ENCODE measurements around the gene DMRTA2. TPM values are rescaled to one million over a fixed set of nuclear protein-coding genes. Genes with fewer than 3 reads are reported as not detected.

The DMRTA2 gene
- total and polyA plus RNA-seq, 2 donors (not counting 1 experiment from before 2014, with no cell fraction given), result not detected

DNA sequence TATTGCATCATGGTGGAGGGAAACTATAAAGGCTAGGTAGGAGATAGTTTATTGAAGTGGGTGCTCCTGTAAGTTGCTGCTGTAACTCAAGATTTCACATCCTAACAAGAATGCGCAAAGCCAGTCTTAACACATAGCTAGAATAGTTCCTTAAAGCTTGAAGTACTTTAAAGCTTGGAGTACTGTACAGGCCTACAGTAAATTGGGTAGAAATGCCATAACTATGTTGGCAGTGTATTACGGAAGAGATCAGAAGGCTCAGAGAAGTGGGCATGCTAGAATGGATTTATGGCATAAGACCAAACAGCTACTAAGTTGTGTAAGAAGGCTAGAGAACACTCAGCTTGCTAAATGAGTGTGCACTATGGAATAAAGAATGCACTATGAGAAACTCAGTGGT lies 44.5 kb downstream of the DMRTA2 start:
- no peak overlapping the region for H3K27ac Mint-ChIP-seq
- ATAC-seq (ENCODE audit: low read depth), result no peak

DNA sequence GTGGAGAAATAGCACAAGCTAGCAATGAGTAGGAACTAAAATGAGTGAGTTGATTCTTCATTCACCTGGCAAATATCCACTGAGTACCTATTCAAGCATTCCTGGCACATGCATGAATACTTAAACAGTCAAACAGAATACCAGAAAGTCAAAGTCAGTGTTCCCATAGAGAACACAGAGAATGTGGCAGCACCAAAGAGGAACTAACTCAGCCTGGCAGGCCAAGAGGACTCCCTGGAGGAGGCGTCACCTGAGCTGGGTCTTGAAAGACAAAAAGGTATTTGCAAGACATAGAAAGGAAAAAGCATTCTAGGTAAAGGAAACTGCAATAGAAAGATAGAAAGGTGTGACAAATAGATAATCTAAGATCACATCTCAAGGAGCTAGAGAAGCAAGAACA lies 49.7 kb downstream of the DMRTA2 start:
- Histone ChIP-seq H4K20me1 (ENCODE audit: control insufficient read depth, insufficient read depth, low read length, poor library complexity, severe bottlenecking) (no peaks in the 10 kb centered on the region), H3K9ac (ENCODE audit: low read length) (no peak overlapping the region), H3K27ac (ENCODE audit: low read length in 2 of 2) (no peak overlapping the region), H3K4me1 (ENCODE audit: control insufficient read depth in 2 of 2, insufficient read depth in 2 of 2, low read length in 2 of 2) (no peaks in the 10 kb centered on the region), H3K9me3 (ENCODE audit: control extremely low read depth in 1 of 3, control insufficient read depth in 2 of 3, insufficient read depth in 1 of 3, low read length in 2 of 3) (peaks cover 0 to 5% (median 0%) of the 10 kb centered on the region in 3 donors), H3K27me3 (replicated peaks in 1 of 4; ENCODE audit: control extremely low read depth in 1 of 4, control insufficient read depth in 3 of 4, insufficient read depth in 4 of 4, low read length in 3 of 4) (peaks cover 0 to 11% (median under 1%) of the 10 kb centered on the region in 4 experiments), H3K4me3 (ENCODE audit: control extremely low read depth in 1 of 5, extremely low read depth in 1 of 5, insufficient read depth in 1 of 5, low read depth in 2 of 5, low read length in 4 of 5) (no peak overlapping the region), H3K36me3 (replicated peaks in 1 of 2; ENCODE audit: control extremely low read depth in 1 of 2, control insufficient read depth in 1 of 2, extremely low read depth in 1 of 2, insufficient read depth in 2 of 2, low read length in 1 of 2) (no peaks in the 10 kb centered on the region), H2AFZ (ENCODE audit: insufficient read depth, low read depth, low read length, poor library complexity, severe bottlenecking) (no peak overlapping the region), H3K79me2 (ENCODE audit: control insufficient read depth, insufficient read depth, low read length) (no peaks in the 10 kb centered on the region), H3K4me2 (replicated peaks; ENCODE audit: low read depth, low read length, poor library complexity, severe bottlenecking) (no peak overlapping the region)
- H3K9me3 Mint-ChIP-seq (ENCODE audit: insufficient read depth), result peaks cover 2% of the 10 kb centered on the region
- peaks cover 33% of the 10 kb centered on the region for H3K27me3 Mint-ChIP-seq
- POLR2A ChIA-PET, result no interaction called here
- no CpG with 5 or more reads among the region's 1 CpG for WGBS (ENCODE audit: insufficient coverage)
- no peaks in the 10 kb centered on the region for H3K4me1 Mint-ChIP-seq
- ATAC-seq (ENCODE audit: low read depth), result no peak
- no peak for DNase-seq
- CTCF ChIA-PET, result interaction anchor here (0.7 to 1.8 kb wide), 2 partner anchors 15 to 25 kb away, joined by 3 to 4 read pairs; no protein-coding TSS in a partner anchor
- no peak overlapping the region for H3K27ac Mint-ChIP-seq
- TF ChIP-seq, protein P1, sequence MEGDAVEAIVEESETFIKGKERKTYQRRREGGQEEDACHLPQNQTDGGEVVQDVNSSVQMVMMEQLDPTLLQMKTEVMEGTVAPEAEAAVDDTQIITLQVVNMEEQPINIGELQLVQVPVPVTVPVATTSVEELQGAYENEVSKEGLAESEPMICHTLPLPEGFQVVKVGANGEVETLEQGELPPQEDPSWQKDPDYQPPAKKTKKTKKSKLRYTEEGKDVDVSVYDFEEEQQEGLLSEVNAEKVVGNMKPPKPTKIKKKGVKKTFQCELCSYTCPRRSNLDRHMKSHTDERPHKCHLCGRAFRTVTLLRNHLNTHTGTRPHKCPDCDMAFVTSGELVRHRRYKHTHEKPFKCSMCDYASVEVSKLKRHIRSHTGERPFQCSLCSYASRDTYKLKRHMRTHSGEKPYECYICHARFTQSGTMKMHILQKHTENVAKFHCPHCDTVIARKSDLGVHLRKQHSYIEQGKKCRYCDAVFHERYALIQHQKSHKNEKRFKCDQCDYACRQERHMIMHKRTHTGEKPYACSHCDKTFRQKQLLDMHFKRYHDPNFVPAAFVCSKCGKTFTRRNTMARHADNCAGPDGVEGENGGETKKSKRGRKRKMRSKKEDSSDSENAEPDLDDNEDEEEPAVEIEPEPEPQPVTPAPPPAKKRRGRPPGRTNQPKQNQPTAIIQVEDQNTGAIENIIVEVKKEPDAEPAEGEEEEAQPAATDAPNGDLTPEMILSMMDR (IDR thresholded peaks at IDR 0.05), result no peak
- intact Hi-C loops (cut with micrococcal nuclease), result no loop called here
- no peak overlapping the region for H3K4me3 Mint-ChIP-seq

More for the DNA sequence above, 44.5 kb downstream of the DMRTA2 start:
- Mint-ChIP-seq H3K4me1 (no peaks in the 10 kb centered on the region), H3K4me3 (no peak overlapping the region), H3K27me3 (peaks cover under 1% of the 10 kb centered on the region), H3K9me3 (ENCODE audit: insufficient read depth) (peaks cover 2% of the 10 kb centered on the region)
- no peak overlapping the region for H3K4me3 ChIP-seq (ENCODE audit: control extremely low read depth in 1 of 5, extremely low read depth in 1 of 5, insufficient read depth in 1 of 5, low read depth in 2 of 5, low read length in 4 of 5)
- H3K36me3 ChIP-seq (replicated peaks in 1 of 2; ENCODE audit: control extremely low read depth in 1 of 2, control insufficient read depth in 1 of 2, extremely low read depth in 1 of 2, insufficient read depth in 2 of 2, low read length in 1 of 2), result no peaks in the 10 kb centered on the region
- CTCF ChIA-PET, result no interaction called here
- H3K79me2 ChIP-seq (ENCODE audit: control insufficient read depth, insufficient read depth, low read length), result no peaks in the 10 kb centered on the region
- no peak overlapping the region for H2AFZ ChIP-seq (ENCODE audit: insufficient read depth, low read depth, low read length, poor library complexity, severe bottlenecking)
- 94% methylated on average over 1 of the region's 2 CpGs for WGBS (ENCODE audit: insufficient coverage)
- H3K4me2 ChIP-seq (replicated peaks; ENCODE audit: low read depth, low read length, poor library complexity, severe bottlenecking), result no peak overlapping the region
- H3K4me1 ChIP-seq (ENCODE audit: control insufficient read depth in 2 of 2, insufficient read depth in 2 of 2, low read length in 2 of 2), result no peaks in the 10 kb centered on the region
- intact Hi-C loops (cut with micrococcal nuclease), result no loop called here
- no peak overlapping the region for H3K27ac ChIP-seq (ENCODE audit: low read length in 2 of 2)
- no peak for DNase-seq
- POLR2A ChIA-PET, result no interaction called here
- H4K20me1 ChIP-seq (ENCODE audit: control insufficient read depth, insufficient read depth, low read length, poor library complexity, severe bottlenecking), result no peaks in the 10 kb centered on the region
- H3K9me3 ChIP-seq (ENCODE audit: control extremely low read depth in 1 of 3, control insufficient read depth in 2 of 3, insufficient read depth in 1 of 3, low read length in 2 of 3), result no peaks in the 10 kb centered on the region
- TF ChIP-seq, protein P1 (IDR thresholded peaks at IDR 0.05), result no peak
- TF ChIP-seq EZH2 (IDR thresholded peaks at IDR 0.05; ENCODE audit: borderline replicate concordance, insufficient read depth, low read depth, low read length, poor library complexity, severe bottlenecking), result no peak
- H3K27me3 ChIP-seq (replicated peaks in 1 of 4; ENCODE audit: control extremely low read depth in 1 of 4, control insufficient read depth in 3 of 4, insufficient read depth in 4 of 4, low read length in 3 of 4), result peaks cover 0 to 3% (median 0%) of the 10 kb centered on the region in 4 experiments
- no peak overlapping the region for H3K9ac ChIP-seq (ENCODE audit: low read length)

Data from B cell (primary cell).